Measurements from ENCODE around the gene INPP5K.
"Not testable (repeated sequence)": the region's sequence is repeated elsewhere in the genome, so short reads cannot be mapped to it uniquely, and the experiment has no call there.

The INPP5K gene

DNA sequence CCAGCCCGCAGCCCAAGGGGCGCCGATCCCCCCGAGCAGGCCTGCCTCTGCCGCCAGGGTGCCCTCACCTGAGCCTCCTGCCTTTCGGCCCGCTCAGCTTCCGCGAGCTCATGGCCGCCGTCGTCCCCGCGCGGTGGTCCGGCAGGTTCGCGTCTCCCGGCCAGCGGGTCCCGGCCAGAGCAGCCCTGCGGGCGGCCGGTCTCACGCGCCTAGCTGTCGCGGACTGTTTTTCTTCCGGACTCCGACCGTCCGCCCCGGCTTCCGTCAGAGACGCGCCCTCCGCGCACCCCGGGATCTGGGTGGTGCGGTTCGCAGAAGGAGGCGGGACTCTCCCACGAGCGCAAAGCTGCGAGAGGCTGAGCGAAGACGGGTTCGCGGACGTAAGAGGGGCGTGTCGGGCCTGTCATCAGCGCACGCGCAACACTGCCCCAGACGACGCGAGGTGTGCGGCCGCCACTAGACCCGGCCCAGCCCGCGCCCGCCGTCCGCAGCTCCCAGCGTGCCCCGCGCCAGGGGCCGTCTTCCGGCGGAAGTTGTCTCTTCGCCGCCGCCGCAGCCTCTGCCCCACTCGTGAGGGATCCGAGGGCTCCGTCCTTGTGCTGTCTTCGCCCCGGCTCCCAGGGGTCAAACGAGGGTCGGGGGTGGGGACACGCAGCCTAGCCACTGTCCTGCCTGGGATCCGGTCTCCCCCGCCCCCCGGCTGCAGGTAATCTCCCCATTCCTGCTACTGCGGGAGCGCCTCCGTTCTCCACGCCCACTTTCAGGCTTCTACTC lies at the start of gene INPP5K:
Gene INPP5K, minus strand, starts transcription at position 225 of the 774 bp plus-strand sequence. Its CDS starts 113 bp downstream, at position 112.
- peak; percentile 97 to 98 for DNase-seq

DNA sequence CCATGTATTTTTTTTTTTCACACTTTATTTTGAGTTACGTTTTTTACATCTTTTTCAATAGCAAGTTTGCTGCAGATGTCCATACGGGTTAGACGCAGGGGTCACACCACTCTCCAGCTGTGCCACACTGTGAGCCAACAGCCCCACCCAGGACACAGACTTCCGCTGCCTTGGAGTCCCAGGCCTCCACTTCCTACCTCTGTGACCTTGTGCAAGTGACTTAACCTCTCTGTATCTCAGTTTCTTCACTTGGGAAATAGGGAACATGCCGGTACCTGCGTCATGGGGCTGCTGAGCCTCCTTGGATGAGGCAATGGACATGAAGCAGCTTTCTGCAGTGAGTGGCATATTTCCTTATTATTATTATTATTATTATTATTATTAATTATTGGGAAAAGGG lies 49.5 kb upstream of the INPP5K start:
- no peak for DNase-seq

GRCh38 chr17:1563786-1564613 lies 47.6 kb upstream of the INPP5K start:
- no peak for DNase-seq

- DNase-seq, result not testable (repeated sequence)
Measured at GRCh38 chr17:1563471-1563785, 47.0 kb upstream of the INPP5K start.

GRCh38 chr17:1562176-1562643 lies 45.8 kb upstream of the INPP5K start:
- no peak for DNase-seq

DNA sequence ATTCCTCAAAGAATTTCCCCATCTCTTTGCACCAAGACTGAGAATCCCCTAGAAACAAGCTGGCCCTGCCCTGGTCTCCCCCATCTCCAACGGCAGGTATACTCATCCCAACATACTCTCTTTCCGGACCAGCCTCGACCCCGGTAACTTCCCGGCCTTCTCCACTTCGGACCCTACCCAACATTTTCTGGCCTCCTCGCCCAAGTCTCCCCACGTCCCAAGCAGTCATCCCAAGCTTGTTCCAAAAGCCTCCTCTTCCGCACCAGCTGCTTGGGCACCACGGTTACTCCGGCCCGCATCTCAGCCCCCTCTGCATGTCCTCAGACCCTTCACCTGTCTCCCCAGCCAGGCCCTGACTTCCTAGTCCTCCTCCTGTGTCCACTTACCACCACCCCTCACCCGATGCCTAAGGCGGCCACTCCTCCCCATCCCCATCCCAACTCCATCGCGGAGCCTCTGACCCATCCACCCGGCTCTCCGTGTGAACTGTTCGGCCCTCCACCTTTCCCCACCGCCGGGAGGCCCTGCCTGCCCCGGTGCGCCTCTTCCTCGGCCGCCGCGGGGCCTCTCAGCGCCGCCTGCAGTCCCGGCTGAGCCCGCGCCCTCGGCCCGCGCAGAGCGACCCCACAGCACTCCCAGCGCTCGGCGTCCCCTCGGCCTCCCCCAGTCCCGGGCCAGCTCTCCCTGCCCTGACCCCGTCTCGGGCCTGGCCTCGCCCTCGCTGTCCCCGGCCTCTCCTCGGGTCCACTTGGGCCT lies 45.2 kb upstream of the INPP5K start:
- peak; percentile 48 to 51 for DNase-seq

DNA sequence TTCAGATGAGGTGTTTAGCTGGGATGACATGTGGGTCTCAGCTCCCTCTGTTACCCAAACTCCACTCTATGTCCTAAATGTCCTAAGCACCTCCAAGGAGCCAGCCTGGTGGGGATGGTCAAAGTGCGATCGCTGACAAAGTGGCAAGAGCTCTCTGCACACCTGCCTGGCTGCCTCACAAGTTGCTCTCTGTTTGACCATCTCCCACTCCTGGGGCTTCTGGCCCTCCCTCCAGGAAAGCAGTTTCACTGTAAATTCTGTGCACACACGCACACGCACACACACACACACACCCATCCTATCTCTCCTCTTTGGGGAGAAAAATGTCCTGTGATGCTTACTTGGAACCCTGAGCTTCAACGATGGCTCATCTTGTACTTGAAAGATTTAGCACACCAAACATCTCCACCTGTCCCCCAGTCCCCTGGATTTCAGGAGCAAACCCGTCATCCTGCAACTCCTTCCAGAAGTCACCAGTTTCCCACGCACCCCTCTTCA lies 44.5 kb upstream of the INPP5K start:
- no peak for DNase-seq

DNA sequence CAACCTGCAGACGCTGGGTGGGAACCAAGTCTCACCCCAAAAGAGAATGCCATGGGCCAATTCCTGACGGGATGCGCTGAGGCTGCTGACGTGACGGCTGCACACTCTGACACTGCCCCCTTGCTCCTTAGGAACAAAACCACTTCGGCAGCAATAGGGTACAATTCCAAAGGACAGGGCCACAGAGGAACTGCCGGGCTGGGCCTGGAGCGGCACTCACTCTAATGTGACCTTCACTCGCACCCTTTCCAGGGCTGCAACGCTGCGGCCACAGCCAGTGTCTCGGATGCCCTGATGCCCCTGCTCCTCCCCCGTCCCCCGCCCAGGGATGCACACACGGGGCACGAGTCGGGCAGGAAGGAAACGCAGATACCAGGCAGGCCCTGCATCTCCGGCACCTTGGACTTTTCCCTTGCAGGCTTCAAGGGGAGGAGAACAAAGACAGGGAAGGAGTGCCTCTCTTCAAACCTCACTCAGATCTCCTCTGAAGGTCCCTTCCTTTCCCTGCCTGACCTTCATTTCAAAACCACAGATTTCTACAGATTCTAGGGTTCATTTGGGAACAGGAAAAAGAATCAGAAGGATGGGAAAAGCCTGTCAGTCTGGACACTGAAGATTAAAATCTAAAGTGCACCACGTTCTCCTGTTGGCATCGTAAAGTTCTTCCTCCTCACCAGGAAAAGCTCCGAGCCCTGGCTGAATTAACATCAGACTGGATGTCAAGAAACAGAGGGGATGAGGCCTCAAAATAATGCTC lies 43.9 kb upstream of the INPP5K start:
- DNase-seq, result no peak

DNA sequence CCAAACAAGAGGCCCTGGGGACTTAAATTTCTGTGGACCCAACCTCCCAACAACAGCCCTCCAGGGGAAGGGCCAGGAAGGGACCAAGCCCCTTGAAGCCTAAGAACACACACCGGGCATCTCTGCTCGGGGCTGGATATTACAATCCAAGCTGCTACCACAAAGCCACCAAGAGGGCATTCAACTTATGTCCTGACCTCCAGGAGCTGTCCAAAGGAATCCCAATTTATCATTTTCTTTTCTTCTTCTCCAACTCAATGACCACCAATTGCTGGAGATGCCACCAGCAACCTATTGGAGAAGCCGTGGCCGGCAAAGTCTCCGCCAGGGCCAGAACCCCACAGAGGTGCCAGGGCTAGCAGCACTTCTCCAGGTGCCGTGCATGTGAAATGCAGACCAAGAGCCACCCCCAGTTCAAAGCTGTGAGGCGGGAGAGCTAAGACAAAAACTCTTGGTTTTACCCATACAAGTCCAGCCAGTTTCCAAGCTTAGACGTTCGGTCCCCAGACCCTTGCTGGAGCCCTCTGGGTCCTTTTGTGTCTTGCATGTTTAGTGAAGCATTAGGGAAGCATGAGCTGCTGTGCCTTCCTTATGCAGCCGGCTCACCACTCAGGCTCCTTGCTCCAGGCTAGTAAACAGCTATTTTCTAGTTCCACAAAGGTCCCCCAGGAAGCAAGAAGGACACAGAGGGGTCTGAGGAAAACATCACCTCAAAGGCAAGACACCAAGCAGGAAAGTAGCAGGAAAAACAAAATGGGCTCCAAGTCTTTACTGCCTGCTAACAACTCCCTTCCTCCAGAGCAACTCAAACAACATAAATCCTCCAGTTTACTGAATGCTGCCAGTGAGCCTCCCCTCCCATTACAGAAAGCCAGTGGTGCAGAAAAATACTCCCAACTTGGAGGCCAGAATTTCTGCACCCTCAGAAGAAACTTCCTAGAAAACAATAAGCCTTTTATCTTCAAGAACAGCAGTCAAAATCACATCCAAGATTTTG lies 42.9 kb upstream of the INPP5K start:
- no peak for DNase-seq

DNA sequence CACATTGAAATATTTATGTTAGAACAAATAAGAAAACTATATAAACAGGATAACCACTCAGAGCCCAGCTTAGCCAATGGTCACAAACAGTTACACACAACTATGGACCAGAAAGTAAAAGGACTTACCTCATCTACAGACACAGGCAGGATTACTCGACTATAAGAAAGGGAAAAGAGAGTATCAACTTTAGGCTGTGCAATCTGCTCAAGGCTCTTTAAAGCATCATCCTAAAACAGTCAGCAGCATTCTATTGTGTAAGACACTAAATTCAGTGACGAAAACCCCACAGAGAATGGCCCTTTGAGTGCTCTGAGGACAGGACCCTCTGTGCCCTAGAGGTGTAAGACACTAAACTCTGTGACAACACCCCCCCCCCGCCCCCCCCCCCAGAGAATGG lies 42.0 kb upstream of the INPP5K start:
- no peak for DNase-seq

GRCh38 chr17:1557355-1558095 lies 41.1 kb upstream of the INPP5K start:
- no peak for DNase-seq

DNA sequence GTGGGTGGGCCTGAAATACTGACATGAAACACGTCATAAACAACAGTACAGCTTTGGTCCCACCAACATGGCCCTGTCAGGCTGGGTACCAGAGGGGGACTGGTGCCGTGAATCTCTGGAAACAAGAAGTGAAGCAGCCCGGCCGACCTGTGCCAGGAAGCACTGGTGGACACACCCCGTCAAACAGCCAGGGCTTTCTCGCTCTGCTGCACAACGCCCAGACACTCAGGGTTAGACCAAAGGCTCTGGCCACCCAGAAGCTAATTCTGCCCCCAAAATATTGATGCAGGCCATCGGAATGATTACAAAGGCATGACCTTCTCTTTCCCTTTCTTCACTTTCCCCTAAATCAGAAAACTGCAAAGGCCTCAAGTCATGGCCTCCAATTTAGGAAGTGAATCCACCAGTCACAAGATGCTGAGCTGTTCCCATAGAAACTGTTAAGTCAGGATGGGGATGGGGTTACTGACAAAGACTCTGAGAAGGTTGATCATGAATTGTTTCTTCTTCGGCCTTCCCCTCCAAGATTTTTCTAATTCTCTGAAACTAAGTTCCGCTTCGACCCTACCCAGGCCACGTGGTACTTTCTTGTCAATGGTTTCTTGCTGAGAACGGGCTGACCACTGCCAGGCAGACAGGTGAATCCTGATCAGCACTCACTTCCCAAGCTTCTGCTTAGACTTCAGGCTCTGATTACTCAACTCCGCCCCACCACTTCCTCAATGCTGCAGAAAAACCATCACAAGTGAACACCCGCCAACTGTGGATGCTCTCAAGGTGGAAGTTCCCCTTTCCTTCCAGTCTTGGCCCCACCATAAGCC lies 39.4 kb upstream of the INPP5K start:
- DNase-seq, result no peak

DNA sequence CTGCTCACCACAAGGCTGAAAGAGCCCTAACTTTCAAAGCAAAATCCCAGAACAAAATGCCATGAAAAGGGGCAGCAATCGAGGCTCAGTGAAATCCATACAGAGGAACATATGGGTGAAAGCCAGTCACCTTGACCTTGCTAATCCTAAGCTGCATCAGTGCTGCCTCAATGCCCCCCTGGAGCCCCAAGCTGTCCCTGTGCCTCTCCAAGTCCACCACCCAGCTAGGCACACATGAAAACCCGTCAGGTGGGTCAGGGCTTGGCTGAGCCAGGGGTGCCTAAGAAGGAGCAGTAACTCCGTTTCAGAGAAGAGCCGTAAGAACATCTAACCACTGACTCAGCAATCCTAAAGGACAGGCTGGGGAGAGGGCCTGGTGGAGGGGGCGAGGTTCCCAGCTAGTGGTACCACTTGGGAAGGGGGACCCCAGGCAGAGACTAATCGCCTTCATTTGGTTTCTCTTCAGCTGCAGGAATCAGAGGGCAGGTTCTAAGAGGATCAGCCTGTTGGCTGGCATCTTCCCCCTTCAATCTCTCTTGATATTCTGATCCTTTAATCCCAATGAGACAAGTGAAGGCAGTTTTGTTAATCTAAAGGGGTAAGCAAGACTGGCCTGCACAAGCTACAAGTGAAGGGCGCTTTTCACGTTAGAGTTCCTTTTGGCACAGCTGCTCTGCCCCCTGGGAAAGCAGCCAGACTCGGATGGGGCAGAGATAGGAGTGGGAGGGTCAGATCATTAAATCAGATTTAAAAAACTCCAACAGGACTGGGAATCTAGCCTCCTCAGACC lies 38.5 kb upstream of the INPP5K start:
- no peak for DNase-seq

DNA sequence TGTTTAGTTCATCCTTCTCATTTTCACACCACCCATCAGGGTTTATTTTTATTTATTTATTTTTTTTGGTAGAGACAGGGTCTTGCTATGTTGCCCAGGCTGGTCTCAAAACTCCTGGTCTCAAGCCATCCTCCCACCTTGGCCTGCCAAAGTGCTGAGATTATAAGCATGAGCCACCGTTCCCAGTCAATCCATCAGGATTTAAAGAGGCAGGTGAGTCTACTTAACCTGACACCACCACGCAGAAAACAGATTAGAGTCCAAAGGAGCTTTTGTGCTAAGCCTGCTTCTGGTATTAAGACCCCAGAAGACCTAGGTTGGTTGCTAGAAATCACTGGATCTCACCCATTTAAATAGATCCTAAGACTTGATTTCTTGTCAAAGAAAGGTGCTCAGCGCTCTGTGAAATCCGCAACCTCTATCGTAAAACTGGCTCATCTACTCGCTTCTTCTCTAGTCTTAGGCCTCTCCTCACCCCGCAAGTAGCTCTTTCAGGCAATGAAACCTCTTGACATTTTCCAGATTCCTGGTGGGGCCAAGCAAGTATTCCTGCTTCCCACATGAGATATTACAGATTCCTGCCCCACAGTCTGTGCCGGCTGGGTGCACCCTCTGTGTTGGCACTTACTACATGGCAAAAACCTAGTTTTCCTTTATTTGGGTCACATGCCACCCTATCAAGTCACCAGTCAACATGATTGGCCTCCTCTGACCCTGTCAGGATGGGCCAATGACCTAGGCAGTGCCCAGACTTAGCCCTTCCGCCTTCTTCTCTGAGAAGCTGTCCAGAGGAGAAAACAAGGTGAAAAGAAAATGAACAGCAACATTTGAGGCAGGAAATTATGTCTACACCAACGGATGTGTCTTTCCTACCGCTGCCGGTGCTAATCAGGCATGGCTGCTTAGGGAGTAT lies 37.2 kb upstream of the INPP5K start:
- no peak for DNase-seq

DNA sequence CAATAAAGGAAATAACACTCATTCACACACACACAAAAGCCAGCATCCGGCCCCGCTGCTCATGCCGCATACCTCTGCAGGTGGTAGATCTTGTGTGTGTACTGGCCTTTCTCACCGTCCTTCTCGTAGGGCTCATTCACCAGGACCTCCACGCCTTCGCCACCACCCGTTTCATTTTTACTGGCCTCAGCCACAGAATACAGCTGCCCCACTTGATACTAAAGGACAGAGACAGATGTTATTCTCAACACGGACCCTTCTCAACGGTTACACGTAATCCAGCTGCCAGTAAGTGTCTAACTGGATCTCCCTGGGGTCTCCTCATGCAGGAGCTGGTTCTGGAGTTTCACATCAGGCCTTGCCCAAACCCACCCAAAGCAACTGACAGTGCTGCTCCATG lies 36.5 kb upstream of the INPP5K start:
- no peak for DNase-seq

DNA sequence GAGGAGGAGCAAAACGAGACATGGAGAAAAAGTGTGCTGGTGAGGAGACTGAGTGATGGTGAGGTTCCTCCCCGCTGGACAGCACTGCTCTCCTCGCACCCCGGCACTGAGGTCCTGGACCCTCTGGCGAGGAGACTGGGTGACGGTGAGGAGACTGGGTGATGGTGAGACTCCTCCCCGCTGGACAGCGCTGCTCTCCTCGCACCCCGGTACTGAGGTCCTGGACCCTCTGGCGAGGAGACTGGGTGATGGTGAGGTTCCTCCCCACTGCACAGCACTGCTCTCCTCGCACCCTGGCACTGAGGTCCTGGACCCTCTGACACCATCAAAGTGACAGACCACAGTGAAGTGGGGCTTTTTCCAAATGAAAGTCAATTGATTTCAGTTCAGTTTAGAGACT lies 35.3 kb upstream of the INPP5K start:
- DNase-seq, result no peak

GRCh38 chr17:1548032-1548431 lies 31.6 kb upstream of the INPP5K start:
- no peak for DNase-seq

Measured in stimulated activated CD4-positive, alpha-beta T cell treated with anti-CD3 and anti-CD28 coated beads, Interleukin-2, amount 100 ng/mL, for 24 hours (primary cell).